Kidney (tissue), 14 donors: ENCODE measurements around the gene SMIM31. TPM values are rescaled to one million over a fixed set of nuclear protein-coding genes. Genes with fewer than 3 reads are reported as not detected.
A peak's percentile ranks its signal among the peaks of the same experiment; 100 is the strongest.

Experiments
- DNase-seq, 5 donors: peaks; one replicate each; pipeline ENCODE4 v3.0.0-alpha.2; 2013 to 2020
- FAIRE-seq: peaks from 2 replicates; lab custom pipeline; 2012; peaks lifted over from hg19 to GRCh38; lab: Jason Lieb, UNC
- H3K27ac ChIP-seq, 2 donors: one replicate each; pipeline ENCODE4 v1.7.0; 2013; ENCODE audit warnings: low read depth in 2 of 2, low read length in 2 of 2, inconsistent platforms in 1 of 2
- H3K27me3 ChIP-seq: one replicate; pipeline ENCODE4 v1.7.1; 2013; ENCODE audit warnings: low read length, inconsistent platforms; ENCODE audit not compliant: control insufficient read depth, insufficient read depth
- H3K36me3 ChIP-seq, 3 donors: one replicate each; pipeline versions ENCODE4 v1.7.0 to v1.7.1; 2013; ENCODE audit warnings: low read length in 3 of 3, control low read depth in 1 of 3, inconsistent platforms in 1 of 3; ENCODE audit not compliant: insufficient read depth in 3 of 3, control insufficient read depth in 2 of 3
- H3K4me1 ChIP-seq, 3 donors: one replicate each; pipeline versions ENCODE4 v1.7.0 to v1.7.1; 2013; ENCODE audit warnings: low read length in 3 of 3, inconsistent platforms in 1 of 3, low read depth in 1 of 3; ENCODE audit not compliant: control insufficient read depth in 2 of 3, insufficient read depth in 2 of 3
- H3K4me3 ChIP-seq, 3 donors: one replicate each; pipeline versions ENCODE4 v1.7.0 to v1.8.1; 2013; ENCODE audit warnings: low read length in 3 of 3, control low read depth in 1 of 3, inconsistent platforms in 1 of 3
- H3K9ac ChIP-seq, 3 donors: one replicate each; pipeline versions ENCODE4 v1.7.0 to v1.7.1; 2013; ENCODE audit warnings: low read length in 3 of 3, control low read depth in 1 of 3, inconsistent platforms in 1 of 3
- H3K9me3 ChIP-seq, 3 donors: one replicate each; pipeline versions ENCODE4 v1.7.0 to v1.7.1; 2013; ENCODE audit warnings: low read length in 3 of 3, control low read depth in 1 of 3, inconsistent platforms in 1 of 3; ENCODE audit not compliant: control insufficient read depth in 2 of 3, insufficient read depth in 1 of 3
- CTCF ChIP-seq: IDR thresholded peaks from 3 replicates; pipeline ENCODE4 v1.5.1; 2012; ENCODE audit warnings: mild to moderate bottlenecking, moderate library complexity, borderline replicate concordance; ENCODE audit not compliant: insufficient read depth; ENCODE audit errors: extremely low read depth
- intact Hi-C: fragments of 100-400 bp; cut with DNase I; formaldehyde crosslinking; loops from one replicate; pipeline ENCODE4 v1.11.1; 2022
- polyA plus RNA-seq: library from polyadenylated mRNA; stranded (reverse); fragments of 350-450 nt; fragmentation: Illumina TruSeq; extraction: RNeasy Lipid Tissue Mini Kit (QIAGEN cat#74804); gene quantifications from one replicate; pipeline ENCODE4 v1.2.3, GENCODE V29; 2014; ENCODE audit warnings: low read depth, low replicate concordance; ENCODE audit not compliant: insufficient read depth
- total RNA-seq: library from RNA; stranded (reverse); fragmentation: NEBNext Ultra II Directional; extraction: Animal tissue kit (Norgen Biotek cat#: 25700); gene quantifications from one replicate; pipeline ENCODE4 v1.2.1, GENCODE V29; 2021
- donor health status: control.
- donor health status: control.
- donor health status: control.
- donor health status: control.
- donor health status: control.
- donor health status: DM: yes; HTN: yes; CAD: no.
- donor health status: Normal renal cell carcinoma (clear cell type).

SMIM31 gene
- total and polyA plus RNA-seq, 2 donors from 2014 or later = not detected

- intact Hi-C loops = no loop called here
- no peak for TF ChIP-seq CTCF
These were observed 7.9 kb downstream of the SMIM31 start for GRCh38 chr4:164761746-164762275.

GRCh38 chr4:164765096-164765495 lies 11.2 kb downstream of the SMIM31 start:
- H3K9me3 ChIP-seq = no peaks in the 10 kb centered on the region
- DNase-seq (no peak), FAIRE-seq (no peak)
- no peak overlapping the region for H3K9ac ChIP-seq
- no peaks in the 10 kb centered on the region for H3K27me3 ChIP-seq
- no peak overlapping the region for H3K27ac ChIP-seq
- intact Hi-C loops = no loop called here
- TF ChIP-seq CTCF = no peak
- H3K4me3 ChIP-seq = no peak overlapping the region
- H3K36me3 ChIP-seq = no peaks in the 10 kb centered on the region
- no peaks in the 10 kb centered on the region for H3K4me1 ChIP-seq

More at GRCh38 chr4:164761746-164762275, 7.9 kb downstream of the SMIM31 start:
- Histone ChIP-seq H3K9ac (no peak overlapping the region), H3K9me3 (no peaks in the 10 kb centered on the region), H3K4me1 (no peaks in the 10 kb centered on the region), H3K27ac (no peak overlapping the region), H3K36me3 (no peaks in the 10 kb centered on the region), H3K4me3 (no peak overlapping the region), H3K27me3 (no peaks in the 10 kb centered on the region)
- no peak for DNase-seq
- FAIRE-seq = no peak

- intact Hi-C loops = no loop called here
- Histone ChIP-seq H3K9ac (no peak overlapping the region), H3K27ac (no peak overlapping the region), H3K4me1 (no peaks in the 10 kb centered on the region), H3K9me3 (no peaks in the 10 kb centered on the region), H3K36me3 (no peaks in the 10 kb centered on the region), H3K27me3 (no peaks in the 10 kb centered on the region), H3K4me3 (peak overlapping the region in 1 of 3 donors; percentile 4)
- no peak for TF ChIP-seq CTCF
- DNase-seq (peak in 1 of 5 donors; percentile 35), FAIRE-seq (no peak)
These were observed 11.9 kb downstream of the SMIM31 start for GRCh38 chr4:164765833-164766232.

- no peaks in the 10 kb centered on the region for H3K27me3 ChIP-seq
- H3K36me3 ChIP-seq = no peaks in the 10 kb centered on the region
- intact Hi-C loops = no loop called here
- H3K9me3 ChIP-seq = no peaks in the 10 kb centered on the region
- H3K4me3 ChIP-seq = no peak overlapping the region
- no peak overlapping the region for H3K9ac ChIP-seq
- FAIRE-seq = no peak
- H3K4me1 ChIP-seq = no peaks in the 10 kb centered on the region
- H3K27ac ChIP-seq = no peak overlapping the region
- no peak for DNase-seq
- no peak for TF ChIP-seq CTCF
These were observed 14.6 kb downstream of the SMIM31 start for GRCh38 chr4:164768516-164768915.
